ENCODE measurements around the gene DNAH9.

Gene DNAH9

GRCh38 chr17:11840831-11841230 is 242.6 kb downstream of the DNAH9 start:
- DNase-seq (ENCODE audit: low spot score), result no peak

GRCh38 chr17:11848330-11848729 is 250.1 kb downstream of the DNAH9 start:
- no peak for DNase-seq (ENCODE audit: low spot score)

GRCh38 chr17:11852231-11852630 is 254.0 kb downstream of the DNAH9 start:
- no peak for DNase-seq (ENCODE audit: low spot score)

- no peak for DNase-seq (ENCODE audit: low spot score)
These were observed 254.6 kb downstream of the DNAH9 start for GRCh38 chr17:11852912-11853311.

GRCh38 chr17:11853321-11854151 is 255.3 kb downstream of the DNAH9 start:
- DNase-seq (ENCODE audit: low spot score), result no peak

GRCh38 chr17:11855306-11855705 is 257.0 kb downstream of the DNAH9 start:
- DNase-seq (ENCODE audit: low spot score), result no peak

- no peak for DNase-seq (ENCODE audit: low spot score)
These were observed 258.7 kb downstream of the DNAH9 start for GRCh38 chr17:11857006-11857405.

- DNase-seq (ENCODE audit: low spot score), result no peak
These were observed 271.6 kb downstream of the DNAH9 start for GRCh38 chr17:11869680-11870394.

GRCh38 chr17:11871773-11872172 is 273.5 kb downstream of the DNAH9 start:
- DNase-seq (ENCODE audit: low spot score), result no peak

GRCh38 chr17:11874756-11875155 is 276.5 kb downstream of the DNAH9 start:
- no peak for DNase-seq (ENCODE audit: low spot score)

- no peak for DNase-seq (ENCODE audit: low spot score)
These were observed 282.4 kb downstream of the DNAH9 start for GRCh38 chr17:11880714-11881113.

- no peak for DNase-seq (ENCODE audit: low spot score)
These were observed 284.4 kb downstream of the DNAH9 start for GRCh38 chr17:11882716-11883115.

- DNase-seq (ENCODE audit: low spot score), result no peak
These were observed 286.8 kb downstream of the DNAH9 start for GRCh38 chr17:11885051-11885450.

GRCh38 chr17:11889266-11889665 is 291.0 kb downstream of the DNAH9 start:
- DNase-seq (ENCODE audit: low spot score), result no peak

GRCh38 chr17:11893862-11894261 is 295.6 kb downstream of the DNAH9 start:
- no peak for DNase-seq (ENCODE audit: low spot score)

- DNase-seq (ENCODE audit: low spot score), result no peak
These were observed 297.9 kb downstream of the DNAH9 start for GRCh38 chr17:11896199-11896598.

GRCh38 chr17:11898526-11899235 is 300.4 kb downstream of the DNAH9 start:
- no peak for DNase-seq (ENCODE audit: low spot score)

- no peak for DNase-seq (ENCODE audit: low spot score)
These were observed 301.3 kb downstream of the DNAH9 start for GRCh38 chr17:11899537-11899942.

- DNase-seq (ENCODE audit: low spot score), result no peak
These were observed 301.8 kb downstream of the DNAH9 start for GRCh38 chr17:11900041-11900476.

- no peak for DNase-seq (ENCODE audit: low spot score)
These were observed 302.4 kb downstream of the DNAH9 start for GRCh38 chr17:11900655-11901054.

GRCh38 chr17:11901931-11902330 is 303.7 kb downstream of the DNAH9 start:
- DNase-seq (ENCODE audit: low spot score), result no peak

- DNase-seq (ENCODE audit: low spot score), result no peak
These were observed 310.5 kb downstream of the DNAH9 start for GRCh38 chr17:11908711-11909146.

- DNase-seq (ENCODE audit: low spot score), result no peak
These were observed 311.1 kb downstream of the DNAH9 start for GRCh38 chr17:11909348-11909747.

Measured in AG08395 (cell line).